Activated T-helper 9 cell treated with anti-CD3 and anti-CD28 coated beads, Interleukin-2, amount 50 U/mL, for 16 hours (primary cell): ENCODE data around the gene BCL2.

Source experiments
- DNase-seq: peaks from one replicate; pipeline ENCODE4 v3.0.0-alpha.2; 2020; ENCODE audit warnings: low read depth

BCL2 gene

DNA sequence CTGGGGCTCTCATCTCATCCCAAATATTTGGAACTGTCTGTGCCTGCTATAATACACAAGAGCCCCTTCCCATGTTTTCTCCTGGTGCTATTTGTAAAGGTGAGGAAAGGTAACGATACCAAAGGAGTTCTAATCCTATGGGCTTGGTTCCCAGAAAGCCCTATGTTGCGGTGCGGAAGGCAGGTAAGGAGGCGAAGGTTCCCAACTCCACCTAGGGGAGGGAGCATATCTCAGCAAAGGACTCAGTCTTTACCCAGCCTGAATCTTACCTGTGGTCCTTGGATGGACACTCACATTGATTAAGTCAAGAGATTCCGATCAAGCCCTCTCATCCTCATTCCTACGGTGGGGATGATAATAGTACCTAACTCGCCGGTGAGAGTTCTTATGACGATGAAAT, 140.1 kb downstream of the BCL2 start:
- no peak for DNase-seq

DNA sequence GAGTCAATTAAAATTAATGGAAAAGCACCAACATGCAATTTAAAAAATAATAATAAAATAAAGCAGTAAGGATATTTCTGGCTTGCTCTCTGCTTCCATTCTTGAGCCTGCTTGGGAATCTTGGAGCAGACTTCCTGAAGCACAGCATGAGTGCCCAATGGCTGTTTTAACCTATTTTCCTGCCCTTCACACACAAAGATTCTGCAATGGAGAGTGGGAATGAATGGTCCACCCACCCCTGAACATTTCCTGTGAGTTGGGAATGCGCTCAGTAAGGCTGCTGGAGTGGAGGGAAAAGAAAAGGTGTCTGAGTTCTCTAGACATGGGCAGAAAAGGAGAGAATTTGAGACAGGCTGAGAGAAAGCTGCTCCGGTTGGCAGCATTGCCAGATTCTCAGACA, 140.6 kb downstream of the BCL2 start:
- no peak for DNase-seq

DNA sequence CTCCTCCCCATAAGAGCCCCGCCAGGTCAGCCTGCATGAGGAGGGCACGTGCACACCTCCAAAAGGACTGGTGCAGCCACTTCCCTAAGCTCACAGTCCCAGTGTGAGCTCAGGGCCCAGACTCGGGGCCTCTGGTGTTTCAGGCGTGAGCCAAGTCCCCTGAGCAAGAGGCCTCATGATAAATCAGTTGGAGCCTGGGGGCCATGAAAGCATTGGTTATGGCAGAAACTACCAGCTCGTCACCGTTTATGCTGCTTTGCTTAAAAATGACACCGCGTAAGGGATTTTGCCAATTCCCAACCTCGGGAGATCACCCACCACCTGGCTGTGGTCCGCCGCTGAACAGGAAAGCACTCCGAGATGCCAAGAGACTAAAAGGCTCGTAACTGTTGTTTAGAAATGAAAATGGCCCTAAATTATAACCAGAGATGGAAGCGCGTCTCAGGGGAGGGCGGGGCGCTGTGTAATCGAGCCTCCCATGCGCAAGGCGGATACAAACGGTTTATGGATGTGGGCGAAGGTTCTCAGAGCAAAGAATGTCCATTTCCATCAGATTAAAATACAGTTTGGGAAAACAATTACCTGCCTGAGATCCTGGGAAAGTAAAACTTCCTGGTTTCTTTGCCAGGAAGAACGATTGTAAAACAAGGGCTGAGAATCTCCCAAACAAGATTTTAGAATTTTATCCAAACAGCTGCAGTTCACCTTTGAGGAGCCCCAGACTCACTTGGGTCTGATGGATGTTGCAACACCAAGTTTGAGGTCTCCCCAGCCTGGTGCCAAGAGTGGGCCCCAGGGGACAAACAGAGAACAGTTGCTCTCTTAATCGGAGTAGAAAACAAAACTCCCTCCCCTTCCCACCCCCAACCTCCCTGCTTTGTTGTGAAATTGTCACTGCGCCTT, 141.4 kb downstream of the BCL2 start:
- no peak for DNase-seq

DNA sequence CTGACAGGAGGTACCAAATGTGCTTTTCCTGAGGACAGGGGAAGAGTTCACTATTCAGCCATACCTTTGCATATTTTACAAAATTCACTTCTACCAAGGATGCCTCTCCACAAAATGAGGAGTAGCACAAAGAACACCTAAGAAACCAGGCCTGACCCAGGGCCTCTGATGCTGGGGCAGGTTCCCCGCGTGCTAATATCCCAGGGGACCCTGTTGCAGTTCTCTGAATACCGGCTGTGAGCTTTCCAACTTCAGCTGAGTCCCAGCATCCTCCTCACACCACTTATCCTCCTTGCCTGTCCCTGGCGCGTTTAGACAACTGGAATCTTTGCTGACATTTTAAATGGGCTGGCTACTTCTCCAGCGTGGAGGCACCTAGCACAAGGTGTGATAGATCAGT, 142.3 kb downstream of the BCL2 start:
- no peak for DNase-seq

DNA sequence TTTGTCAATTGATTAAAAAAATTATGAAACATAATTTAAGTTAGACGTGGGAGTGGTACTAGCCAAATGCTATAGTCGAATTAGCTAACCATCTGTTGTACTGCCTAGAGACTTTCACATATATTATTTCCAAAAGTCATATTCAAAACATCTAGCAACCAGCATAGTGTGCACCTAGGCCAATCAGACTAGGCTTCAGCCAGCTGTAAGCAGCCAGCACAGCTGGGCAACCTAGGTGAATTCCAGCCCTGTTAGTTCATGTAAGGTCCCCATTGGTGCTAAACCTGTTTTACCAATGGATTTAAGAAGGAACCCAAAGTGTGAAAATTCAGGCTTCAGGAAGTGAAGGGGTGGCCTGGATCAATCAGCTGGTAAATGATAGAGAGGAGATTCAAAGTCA, 144.3 kb downstream of the BCL2 start:
- no peak for DNase-seq

DNA sequence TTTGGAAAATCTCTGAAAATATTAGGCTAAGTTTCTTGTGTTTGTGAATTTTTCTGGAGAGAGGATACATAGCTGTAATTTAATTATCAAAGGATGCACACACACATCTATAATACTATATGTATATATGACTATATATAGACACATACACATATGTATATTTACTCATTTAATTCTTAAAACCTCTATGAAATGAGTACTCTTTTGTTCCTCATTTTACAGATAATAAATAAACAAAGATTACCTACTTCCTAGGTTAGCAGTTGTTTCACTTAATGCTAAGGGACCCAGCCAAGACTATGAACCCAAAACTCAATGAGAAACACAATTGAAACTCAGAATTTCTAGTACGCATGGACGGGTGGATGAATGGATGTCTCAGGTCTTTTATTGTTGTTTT, 145.6 kb downstream of the BCL2 start:
- DNase-seq, result no peak

DNA sequence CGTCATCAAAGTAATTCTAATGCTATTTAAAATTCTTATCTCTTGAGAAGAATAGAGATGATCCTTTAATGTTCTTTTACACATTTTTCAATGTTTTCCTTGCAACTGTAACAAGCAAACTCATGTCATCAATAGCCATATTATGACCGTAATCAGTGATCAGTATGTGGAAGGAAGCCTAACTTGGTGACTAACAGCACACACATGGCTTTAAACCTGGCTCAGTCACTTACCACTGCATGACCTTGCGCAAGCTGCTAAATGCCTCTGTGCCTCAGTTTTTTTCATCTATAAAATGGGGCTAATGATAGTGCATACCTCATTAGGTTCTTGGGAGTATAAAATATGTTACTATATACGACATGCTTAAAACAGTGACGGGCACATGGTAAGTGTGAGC, 149.7 kb downstream of the BCL2 start:
- no peak for DNase-seq

DNA sequence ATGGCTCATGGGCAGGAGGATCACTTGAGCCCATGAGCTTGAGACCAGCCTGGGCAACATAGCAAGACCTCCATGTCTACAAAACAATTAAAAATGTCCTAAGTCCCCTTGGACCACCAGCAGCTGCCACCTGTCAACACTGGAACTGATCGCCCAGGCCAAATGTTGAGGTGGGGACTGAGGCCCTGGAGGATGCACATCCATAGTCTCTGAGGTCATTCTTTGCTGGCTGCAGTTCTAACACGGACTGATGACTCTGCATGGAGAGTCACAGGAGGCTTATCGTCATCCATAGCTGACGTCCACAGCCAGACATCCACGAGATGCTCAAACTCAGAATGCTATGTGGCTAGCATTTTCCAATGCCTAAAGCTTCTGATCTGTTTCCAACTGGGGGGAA, 151.3 kb downstream of the BCL2 start:
- DNase-seq, result no peak

DNA sequence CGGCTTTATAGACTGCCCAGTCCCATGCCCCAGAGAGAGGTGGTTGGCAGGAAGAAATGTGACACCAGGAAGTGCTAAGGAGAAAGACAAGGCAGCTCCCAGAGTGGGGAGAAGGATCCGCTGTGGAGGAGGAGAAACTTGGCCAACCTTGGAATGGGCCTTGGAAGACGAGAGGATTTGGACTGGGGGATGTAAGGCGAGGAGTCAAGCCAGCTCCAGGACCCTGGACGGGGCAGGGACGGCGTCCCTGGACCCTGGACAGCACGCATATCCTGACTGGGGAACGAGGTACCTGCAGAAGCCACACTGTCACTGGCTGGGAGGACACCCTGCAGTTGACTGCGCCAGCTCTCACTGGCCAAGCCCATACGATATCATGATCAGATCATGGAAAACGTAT, 153.4 kb downstream of the BCL2 start:
- no peak for DNase-seq

DNA sequence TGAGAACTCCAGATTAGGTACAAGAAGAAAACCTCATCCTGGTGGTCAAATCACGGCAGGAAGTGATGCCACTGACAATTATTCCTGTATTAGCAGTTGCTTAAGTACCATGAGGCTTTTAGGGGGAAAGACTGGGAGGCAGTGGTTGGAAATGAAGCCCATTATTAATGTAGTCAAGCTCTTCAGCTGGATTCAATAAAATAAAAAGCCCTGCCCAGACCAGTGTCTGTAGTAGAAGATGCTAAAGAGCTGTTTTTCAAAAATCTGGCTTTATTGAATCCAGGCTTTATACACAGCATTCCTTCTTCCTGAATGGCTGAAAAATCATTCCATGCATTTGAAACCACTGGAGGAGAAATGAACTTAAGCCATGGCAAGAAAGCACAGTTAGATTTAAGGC, 155.2 kb downstream of the BCL2 start:
- DNase-seq, result no peak

DNA sequence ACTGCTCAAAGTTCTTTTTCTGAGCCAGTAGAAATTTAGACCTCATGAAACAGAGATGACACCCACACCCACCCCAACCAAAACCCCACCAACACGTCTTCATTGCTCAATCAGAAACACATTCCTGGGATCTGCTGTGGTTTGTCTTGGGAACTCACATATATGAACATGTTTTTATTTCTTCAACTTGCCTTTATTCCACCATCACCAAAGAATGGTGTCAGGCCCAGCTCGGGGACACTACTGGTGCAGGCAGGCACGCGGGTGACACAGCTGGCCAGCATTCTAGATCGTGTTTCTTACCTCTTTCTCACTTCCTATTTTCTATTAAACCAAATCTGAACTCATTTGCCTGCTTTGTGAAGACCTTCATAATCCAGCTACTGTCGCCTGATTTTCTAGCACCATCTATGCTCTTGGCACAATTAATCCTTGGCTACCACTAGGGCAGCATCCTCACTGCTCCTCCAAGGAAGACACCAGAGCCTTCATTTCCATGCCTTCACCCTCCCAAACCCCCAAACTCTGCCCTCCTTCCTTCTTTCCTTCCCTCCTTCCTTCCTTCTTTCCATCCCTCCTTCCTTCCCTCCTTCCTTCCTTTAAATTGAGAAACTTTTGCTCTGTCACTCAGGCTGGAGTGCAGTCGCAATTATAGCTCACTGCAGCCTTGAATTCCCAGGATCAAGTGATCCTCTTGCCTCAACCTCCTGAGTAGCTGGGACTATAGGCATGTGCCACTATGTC, 157.1 kb downstream of the BCL2 start:
- no peak for DNase-seq

DNA sequence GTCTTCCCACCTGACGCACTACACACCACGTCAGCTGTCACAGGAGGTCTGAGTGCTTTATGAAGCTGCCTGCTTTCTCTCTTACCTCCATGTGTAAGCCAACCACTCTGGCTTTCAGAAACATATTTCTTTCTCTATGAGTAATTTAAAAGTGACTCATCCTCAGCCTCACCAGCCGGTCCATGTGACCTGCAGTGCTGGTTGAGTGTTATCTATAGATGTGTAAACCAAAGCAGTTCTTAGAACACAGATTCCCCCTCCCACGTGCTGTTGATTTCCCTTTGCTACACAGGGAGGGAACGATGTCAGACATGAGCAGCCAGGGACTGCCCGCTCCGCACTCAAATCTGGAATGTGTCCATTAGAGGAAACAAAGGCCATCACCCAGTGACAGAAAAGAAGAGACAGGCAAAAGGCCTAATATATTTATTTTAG, 157.8 kb downstream of the BCL2 start:
- DNase-seq, result peak; percentile 71

DNA sequence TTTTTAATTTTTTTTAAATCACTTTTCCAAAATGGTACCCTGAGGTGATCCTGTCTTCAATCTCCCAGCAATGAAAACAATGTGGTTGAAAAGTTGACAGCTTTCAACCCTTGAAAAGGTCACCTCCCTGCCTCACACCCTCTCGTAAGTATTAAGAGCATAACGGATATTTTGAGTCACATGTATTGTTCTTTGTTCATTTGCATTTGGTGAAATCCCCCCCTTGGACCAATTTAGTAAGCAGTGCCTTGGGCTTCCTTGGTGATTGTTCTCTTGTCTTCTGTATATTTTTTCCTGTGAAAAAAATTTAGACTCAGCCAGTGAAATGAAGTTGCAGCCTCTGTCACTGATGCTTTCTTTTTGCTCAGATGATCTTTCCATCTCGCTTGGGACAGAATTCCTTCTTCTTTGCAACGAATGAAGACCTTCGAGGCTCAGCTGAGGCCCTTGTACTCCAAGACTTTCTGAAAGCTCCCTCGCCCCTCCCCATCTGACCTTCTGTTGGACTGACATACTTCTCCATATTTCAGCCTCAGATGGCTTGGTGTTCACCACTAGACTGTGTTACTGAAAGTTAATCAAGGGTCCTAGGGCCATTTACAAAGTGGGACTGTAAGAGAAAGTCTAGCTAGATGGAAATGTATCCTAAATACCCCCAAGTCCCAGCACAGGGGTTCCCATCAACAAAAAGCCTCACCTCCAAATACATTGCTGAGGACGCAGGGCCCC, 158.4 kb downstream of the BCL2 start:
- DNase-seq, result peak; percentile 25

DNA sequence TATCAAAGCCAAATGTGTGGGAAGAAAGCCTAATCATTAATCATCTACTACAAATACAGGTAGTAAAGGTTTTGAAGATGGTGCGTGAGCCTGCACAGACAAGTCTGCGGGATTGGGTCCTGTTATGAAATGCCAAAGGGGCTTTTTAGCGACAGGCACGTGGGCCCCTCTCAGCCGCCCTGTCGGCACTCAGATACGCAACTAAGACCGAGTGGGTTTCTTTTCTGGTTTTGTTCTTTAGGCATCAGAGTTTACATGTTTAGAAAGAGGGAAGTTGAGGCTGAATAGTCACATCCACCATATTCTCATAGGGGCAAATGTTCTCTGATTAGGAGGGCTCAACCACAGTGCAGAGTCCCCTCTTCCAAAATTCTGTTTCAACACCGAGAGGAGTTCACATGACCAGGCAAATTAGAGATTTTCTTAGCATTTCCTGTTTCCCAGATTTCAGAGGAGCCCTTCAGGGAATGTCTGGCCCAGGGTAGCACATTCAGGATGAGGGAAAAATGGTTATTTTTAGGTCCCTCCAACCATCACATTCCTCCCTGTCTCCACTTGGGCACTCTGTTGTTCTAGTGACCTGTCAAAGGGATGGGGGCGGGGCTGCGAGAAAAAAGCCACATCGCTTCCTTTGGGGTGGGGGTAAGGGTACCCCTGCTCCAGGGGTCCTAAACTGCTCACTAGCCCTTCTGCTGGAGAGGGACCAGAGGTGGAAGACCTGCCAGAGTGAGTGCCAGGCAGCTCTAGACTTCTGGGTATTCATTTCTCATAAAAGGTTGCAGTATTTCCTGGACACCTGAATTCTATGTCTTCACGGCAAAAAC, 159.2 kb downstream of the BCL2 start:
- DNase-seq, result peak; percentile 26

DNA sequence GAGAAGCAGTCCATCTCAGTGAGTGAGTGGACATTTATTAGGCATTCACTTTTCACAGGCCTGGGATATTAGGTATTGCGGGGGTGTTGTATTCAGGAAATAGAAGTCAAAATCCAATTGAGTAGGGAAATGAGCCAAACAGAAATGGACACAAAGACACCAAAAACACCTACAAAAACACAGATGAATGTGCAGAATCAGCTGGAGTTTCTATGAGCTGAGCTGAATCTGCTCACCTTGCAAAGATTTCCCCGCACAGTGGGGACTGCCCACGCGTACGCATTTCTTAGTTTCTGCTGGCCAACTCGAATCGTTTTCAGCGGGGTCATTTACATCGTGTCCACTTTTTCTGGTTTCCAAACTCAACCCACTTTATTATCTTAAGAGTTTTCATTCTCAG, 160.0 kb downstream of the BCL2 start:
- DNase-seq, result no peak

DNA sequence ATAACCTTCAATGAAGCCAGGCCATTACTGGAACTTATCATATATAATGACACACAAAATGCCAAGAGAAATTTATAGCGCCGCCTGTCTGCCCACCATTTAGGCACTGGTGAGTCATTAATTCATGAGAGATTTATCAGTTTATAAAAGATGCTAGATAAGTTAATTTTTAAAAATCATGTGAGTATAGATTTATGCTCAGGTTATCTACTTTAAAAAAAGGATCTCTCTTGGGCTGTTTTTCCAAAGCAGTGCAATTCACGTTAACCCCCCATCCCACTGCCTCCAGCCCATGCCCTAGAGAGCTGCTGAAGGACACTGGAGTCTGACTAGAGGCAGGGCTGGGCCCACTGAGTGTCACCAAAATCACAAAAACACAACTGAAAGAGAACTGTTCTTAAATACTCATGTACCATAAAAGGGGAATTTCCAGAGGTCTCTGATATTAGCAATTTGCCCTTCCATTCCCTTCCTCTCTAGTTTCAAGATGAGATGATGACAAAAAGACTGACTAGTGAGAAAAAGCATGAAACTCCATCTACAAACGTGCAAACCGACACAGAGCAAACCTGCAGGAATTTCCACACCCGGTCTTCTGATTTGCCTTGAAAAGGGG, 160.8 kb downstream of the BCL2 start:
- peak; percentile 44 for DNase-seq

DNA sequence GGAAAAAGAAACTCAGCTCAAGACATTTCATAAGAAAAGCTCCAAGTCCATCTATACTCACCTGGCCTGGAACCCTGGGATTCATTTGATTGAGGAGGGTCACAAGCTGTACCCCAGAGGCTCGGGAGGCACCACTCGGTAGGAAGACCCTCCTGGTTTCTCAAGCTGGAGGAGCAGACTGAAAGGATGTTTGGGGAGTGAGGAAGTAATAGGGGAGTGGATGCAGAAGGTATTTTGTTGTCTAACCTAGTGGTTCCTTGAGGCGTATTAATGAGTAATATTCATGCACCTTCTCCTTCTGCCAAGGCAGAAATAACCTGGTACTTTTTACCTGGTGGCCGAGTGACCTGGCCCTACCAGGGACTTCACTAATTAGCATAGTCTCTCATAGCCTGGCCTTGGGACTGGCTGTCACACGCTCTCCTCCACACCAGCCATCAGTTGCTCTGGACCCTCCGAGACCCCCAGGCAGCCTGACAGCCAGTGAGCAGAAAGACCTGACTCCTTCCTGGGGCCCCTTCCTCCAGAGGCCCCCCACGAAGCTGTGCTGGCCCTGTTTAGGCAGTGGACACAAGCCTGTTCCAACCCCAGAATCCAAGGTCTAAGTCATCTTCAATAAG, 161.4 kb downstream of the BCL2 start:
- DNase-seq, result no peak

DNA sequence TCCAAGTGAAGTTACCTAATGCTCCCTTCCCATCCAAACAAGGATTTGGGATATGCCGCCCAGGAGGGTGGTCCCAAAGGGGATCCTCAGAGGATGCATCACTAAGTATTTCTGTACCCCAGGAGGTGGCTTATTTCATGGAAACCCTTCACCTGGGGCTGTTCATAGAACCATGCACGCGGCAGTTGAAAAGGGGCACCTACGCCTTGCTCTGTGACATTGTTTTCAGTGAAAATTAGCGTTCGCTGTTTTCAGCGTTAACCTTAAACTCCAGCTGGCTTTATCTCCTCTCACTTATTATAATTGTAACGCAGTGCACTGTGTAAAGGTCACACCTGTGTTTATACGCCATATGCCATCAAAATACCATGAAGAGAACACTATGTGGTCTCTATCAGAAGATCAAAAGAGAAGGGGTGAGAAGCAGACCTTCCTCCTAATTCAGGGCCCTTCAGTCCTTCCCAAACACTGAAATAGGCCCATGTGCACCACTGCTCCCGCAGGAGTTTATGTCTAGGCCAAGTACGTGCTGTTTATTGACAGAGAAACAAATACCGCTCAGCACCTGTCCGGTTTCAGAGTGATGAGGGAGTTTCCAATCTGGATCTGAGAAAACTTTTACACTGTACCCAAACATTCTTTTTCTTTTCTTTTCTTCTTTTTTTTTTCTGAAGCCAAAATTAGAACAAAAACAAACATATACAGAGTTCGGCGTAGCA, 162.1 kb downstream of the BCL2 start:
- DNase-seq, result no peak

DNA sequence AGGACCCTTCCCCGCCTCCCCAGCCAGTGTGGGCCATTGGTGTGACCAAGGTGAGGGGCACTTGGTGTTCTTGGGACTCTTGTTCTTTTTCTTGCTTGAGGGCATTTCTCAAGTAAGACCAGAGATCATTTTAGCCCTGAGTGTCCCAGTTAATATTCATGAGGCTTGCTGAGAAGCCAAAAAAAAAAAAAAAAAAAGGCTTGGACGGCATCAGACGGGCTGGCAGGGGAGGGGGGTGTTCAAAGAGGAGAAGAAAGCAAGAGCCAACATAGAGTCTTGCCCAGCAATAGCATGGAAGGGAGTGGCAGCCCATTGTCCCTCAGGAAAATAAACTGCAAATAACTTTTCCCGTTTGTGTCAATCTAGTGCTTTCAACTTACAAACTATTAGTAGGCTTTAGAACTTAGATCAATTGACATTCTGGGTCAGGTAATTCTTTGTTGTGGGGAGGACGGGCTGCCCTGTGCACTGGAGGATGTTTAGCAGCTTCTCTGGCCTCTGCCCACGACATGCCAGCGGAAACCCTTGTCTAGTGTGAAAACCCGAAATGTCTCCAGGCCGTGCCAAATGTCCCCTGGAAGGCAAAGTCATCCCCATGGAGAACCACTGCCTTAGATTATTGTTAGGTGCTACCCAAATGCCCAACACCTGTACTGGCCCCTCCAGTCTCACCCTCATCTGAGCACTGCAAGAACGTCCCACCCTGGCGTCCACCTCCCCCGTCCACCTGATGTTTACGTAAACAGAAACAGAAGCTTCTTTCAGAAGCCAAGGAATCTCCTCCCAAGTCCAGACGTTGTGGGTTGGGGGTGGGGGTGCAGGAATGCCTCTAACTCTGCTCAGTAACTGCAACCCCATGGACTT, 163.4 kb downstream of the BCL2 start:
- DNase-seq, result no peak
